Fibroblast of villous mesenchyme (primary cell): ENCODE measurements around the gene CCR6. TPM values are rescaled to one million over a fixed set of nuclear protein-coding genes. Genes with fewer than 3 reads are reported as not detected.

Source experiments
- total RNA-seq: library from RNA; depleted of rRNA; stranded (reverse); fragments of >200 nt; gene quantifications from 2 replicates; pipeline ENCODE4 v1.2.3, GENCODE V29; 2012

Gene CCR6
- total RNA-seq, 1 donor: not detected

Other genes with a start within 250 kb of the CCR6 start
- 20.3 and 22.5 TPM in 2 replicates for gene RNASET2, start 166.5 kb upstream of the CCR6 start, total RNA-seq
- gene CEP43, start 123.7 kb upstream of the CCR6 start, total RNA-seq: 19.3 and 37.6 TPM in 2 replicates
- not detected in 2 replicates for gene GPR31, start 34.9 kb downstream of the CCR6 start, total RNA-seq
- gene UNC93A, start 168.2 kb downstream of the CCR6 start, total RNA-seq: not detected in 2 replicates
- not detected in 2 replicates for gene TTLL2, start 202.0 kb downstream of the CCR6 start, total RNA-seq